Breast epithelium (tissue), 4 donors: ENCODE measurements around the gene TERF2IP. TPM values are rescaled to one million over a fixed set of nuclear protein-coding genes. Genes with fewer than 3 reads are reported as not detected.

Experiments used
- DNase-seq, 2 donors: peaks; one replicate each; pipeline ENCODE4 v3.0.0-alpha.2; 2019; ENCODE audit warnings: low spot score in 2 of 2
- H3K27ac ChIP-seq, 2 donors: fragments of 200-600 bp; sonication (generic) in 1 of 2; one replicate each; pipeline ENCODE4 v1.5.1; 2016 to 2019; ENCODE audit warnings: mild to moderate bottlenecking in 1 of 2
- H3K27me3 ChIP-seq, 2 donors: fragments of 200-600 bp; sonication (generic) in 1 of 2; one replicate each; pipeline versions ENCODE4 v1.5.1 to v1.6.0; 2017 to 2019; ENCODE audit warnings: control low read depth in 1 of 2, mild to moderate bottlenecking in 1 of 2
- H3K36me3 ChIP-seq: fragments of 200-600 bp; one replicate; pipeline ENCODE4 v1.5.1; 2019
- H3K4me1 ChIP-seq, 2 donors: fragments of 200-600 bp; sonication (generic); one replicate each; pipeline ENCODE4 v1.5.1; 2016 to 2019; ENCODE audit warnings: control low read depth in 1 of 2
- H3K4me3 ChIP-seq, 3 donors: fragments of 200-600 bp; sonication (generic); 1 replicate in 2 of 3; 2 replicates in 1 of 3; pipeline ENCODE4 v1.5.1; 2016 to 2019; ENCODE audit warnings: mild to moderate bottlenecking in 3 of 3, moderate library complexity in 2 of 3
- H3K9me3 ChIP-seq, 2 donors: fragments of 200-600 bp; sonication (generic) in 1 of 2; one replicate each; pipeline ENCODE4 v1.5.1; 2016 to 2019; ENCODE audit warnings: control low read depth in 1 of 2
- POLR2A ChIP-seq: fragments of 450-650 bp; IDR thresholded peaks from one replicate; pipeline ENCODE4 v1.6.1; 2016; ENCODE audit warnings: antibody characterized with exemption, mild to moderate bottlenecking, moderate library complexity
- POLR2AphosphoS5 ChIP-seq, 3 donors: sonication (generic); formaldehyde crosslinking; IDR thresholded peaks; one replicate each; pipeline ENCODE4 v1.6.1; 2017; ENCODE audit warnings: antibody characterized with exemption in 3 of 3
- intact Hi-C: fragments of 100-400 bp; cut with DNase I; formaldehyde crosslinking; loops from one replicate; pipeline ENCODE4 v1.15.1; 2023; ENCODE audit warnings: low total_unique reads
- total RNA-seq, 3 donors: library from RNA; depleted of rRNA; stranded (reverse); fragments of >200 nt; gene quantifications; one replicate each; pipeline ENCODE4 v1.1.0, GENCODE V29; 2016
- TF ChIP-seq, protein P1 (sequence below), 3 donors: fragments of 450-650 bp; IDR thresholded peaks; one replicate each; pipeline ENCODE4 v1.5.1; 2016 to 2017; ENCODE audit warnings: antibody characterized with exemption in 3 of 3, mild to moderate bottlenecking in 3 of 3, moderate library complexity in 3 of 3

The TERF2IP gene
- total RNA-seq, 3 donors from 2014 or later: 68.2 to 79.0 (median 76.0) TPM

DNA sequence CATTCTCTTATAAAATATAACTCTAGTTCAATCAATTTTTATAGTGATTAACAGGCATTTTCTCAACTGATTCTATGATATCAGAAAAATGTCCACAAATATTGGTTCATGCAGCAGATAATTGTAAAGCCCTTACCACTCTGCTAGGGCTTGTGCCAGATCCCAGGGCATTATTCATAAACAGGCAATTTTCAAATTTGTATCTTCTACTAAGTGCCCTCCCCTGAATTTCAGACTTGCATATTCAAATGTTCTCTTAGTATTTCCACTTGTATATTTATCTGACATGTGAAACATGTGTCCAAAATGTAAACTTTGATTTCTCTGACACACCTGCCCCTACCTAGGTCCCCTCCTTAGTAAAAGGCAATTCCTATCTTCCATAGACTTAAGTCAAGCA lies 19.9 kb downstream of the TERF2IP start:
- DNase-seq: no peak
- TF ChIP-seq POLR2A (no peak), POLR2AphosphoS5 (IDR thresholded peaks at IDR 0.05) (no peak)
- TF ChIP-seq, protein P1, sequence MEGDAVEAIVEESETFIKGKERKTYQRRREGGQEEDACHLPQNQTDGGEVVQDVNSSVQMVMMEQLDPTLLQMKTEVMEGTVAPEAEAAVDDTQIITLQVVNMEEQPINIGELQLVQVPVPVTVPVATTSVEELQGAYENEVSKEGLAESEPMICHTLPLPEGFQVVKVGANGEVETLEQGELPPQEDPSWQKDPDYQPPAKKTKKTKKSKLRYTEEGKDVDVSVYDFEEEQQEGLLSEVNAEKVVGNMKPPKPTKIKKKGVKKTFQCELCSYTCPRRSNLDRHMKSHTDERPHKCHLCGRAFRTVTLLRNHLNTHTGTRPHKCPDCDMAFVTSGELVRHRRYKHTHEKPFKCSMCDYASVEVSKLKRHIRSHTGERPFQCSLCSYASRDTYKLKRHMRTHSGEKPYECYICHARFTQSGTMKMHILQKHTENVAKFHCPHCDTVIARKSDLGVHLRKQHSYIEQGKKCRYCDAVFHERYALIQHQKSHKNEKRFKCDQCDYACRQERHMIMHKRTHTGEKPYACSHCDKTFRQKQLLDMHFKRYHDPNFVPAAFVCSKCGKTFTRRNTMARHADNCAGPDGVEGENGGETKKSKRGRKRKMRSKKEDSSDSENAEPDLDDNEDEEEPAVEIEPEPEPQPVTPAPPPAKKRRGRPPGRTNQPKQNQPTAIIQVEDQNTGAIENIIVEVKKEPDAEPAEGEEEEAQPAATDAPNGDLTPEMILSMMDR (IDR thresholded peaks at IDR 0.05): no peak
- intact Hi-C loops: no loop called here
- Histone ChIP-seq H3K36me3 (no peaks in the 10 kb centered on the region), H3K27me3 (no peaks in the 10 kb centered on the region), H3K4me3 (no peak overlapping the region), H3K9me3 (no peaks in the 10 kb centered on the region), H3K4me1 (no peaks in the 10 kb centered on the region), H3K27ac (no peak overlapping the region)

DNA sequence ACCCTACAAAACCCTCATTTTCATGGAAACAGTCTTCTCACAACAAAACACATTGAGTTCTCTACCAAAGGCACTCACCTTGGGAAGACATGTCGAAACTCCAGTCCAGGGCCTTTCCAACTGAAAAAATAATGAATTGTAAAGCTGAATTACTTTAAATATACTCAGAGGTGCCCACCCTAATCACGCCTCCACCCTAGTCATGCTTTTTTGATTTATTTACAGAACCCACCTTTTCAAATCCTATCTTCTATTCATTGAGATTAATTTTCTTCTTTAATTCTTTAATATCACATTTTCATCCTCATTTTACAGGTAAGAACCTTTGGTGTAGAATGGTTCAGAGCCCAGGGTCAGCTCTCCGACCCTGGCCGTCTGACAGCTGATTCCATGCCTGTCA lies 29.3 kb downstream of the TERF2IP start, which contains the start of gene CPHXL2:
Gene CPHXL2 (minus strand): TSS at position 101 of the 400 bp plus-strand sequence. CDS start 10 bp downstream, at position 91.
- Histone ChIP-seq H3K27me3 (no peaks in the 10 kb centered on the region), H3K4me1 (no peaks in the 10 kb centered on the region), H3K27ac (no peak within 1 kb of the TSS), H3K9me3 (no peaks in the 10 kb centered on the region), H3K36me3 (no peaks in the 10 kb centered on the region), H3K4me3 (no peak within 1 kb of the TSS)
- DNase-seq: no peak
- TF ChIP-seq POLR2AphosphoS5 (IDR thresholded peaks at IDR 0.05) (no peak), POLR2A (no peak)
- TF ChIP-seq, protein P1 (IDR thresholded peaks at IDR 0.05): no peak
- intact Hi-C loops: no loop called here

DNA sequence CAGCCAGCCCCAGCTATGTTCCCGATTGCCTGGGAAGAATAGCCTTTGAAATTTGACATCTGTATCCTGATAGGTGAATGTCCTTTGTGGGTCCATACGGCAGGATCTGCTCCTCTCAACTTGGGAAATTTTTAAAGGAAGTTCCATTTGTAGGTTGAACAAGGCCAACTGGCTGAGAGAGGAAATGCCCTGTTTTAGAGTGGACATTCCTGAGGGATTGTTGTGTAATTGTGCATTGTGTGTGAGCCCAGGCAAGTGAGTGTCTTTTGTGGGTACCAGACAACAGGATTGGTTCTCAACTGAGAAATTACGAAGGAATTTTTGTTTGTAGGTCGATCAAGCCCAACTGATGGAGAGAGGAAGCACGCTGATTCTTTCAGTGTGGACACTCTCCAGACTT lies 31.8 kb downstream of the TERF2IP start:
- intact Hi-C loops: no loop called here
- Histone ChIP-seq H3K27me3 (no peaks in the 10 kb centered on the region), H3K36me3 (no peaks in the 10 kb centered on the region), H3K4me1 (no peaks in the 10 kb centered on the region), H3K9me3 (no peaks in the 10 kb centered on the region), H3K27ac (no peak overlapping the region), H3K4me3 (no peak overlapping the region)
- TF ChIP-seq POLR2A: no peak
- TF ChIP-seq POLR2AphosphoS5 (IDR thresholded peaks at IDR 0.05): no peak
- TF ChIP-seq, protein P1 (IDR thresholded peaks at IDR 0.05): no peak
- DNase-seq: no peak

DNA sequence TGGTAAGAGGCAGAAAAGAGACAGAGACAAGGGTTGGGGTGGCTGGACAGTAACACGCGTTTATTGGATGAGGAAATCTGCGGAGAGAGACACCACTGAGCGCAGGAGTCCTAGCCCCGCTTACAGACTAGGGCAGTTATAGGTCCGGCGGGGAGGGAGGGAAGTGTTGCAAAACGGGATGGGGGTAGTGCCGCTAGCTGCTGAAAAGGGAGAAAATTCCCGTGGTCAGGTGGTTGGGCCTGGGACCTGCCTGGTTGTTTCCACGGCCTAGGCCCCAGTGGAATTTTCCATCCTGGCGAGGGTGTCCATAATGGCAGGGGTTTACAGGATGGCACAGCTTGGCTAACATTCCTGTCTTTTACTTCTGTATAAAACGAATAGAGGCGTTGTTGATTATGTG lies 34.7 kb downstream of the TERF2IP start:
- no peak for DNase-seq
- Histone ChIP-seq H3K27ac (no peak overlapping the region), H3K4me1 (no peaks in the 10 kb centered on the region), H3K9me3 (no peaks in the 10 kb centered on the region), H3K27me3 (no peaks in the 10 kb centered on the region), H3K4me3 (no peak overlapping the region), H3K36me3 (no peaks in the 10 kb centered on the region)
- intact Hi-C loops: no loop called here
- TF ChIP-seq POLR2AphosphoS5 (IDR thresholded peaks at IDR 0.05): no peak
- no peak for TF ChIP-seq POLR2A
- TF ChIP-seq, protein P1 (IDR thresholded peaks at IDR 0.05): no peak

DNA sequence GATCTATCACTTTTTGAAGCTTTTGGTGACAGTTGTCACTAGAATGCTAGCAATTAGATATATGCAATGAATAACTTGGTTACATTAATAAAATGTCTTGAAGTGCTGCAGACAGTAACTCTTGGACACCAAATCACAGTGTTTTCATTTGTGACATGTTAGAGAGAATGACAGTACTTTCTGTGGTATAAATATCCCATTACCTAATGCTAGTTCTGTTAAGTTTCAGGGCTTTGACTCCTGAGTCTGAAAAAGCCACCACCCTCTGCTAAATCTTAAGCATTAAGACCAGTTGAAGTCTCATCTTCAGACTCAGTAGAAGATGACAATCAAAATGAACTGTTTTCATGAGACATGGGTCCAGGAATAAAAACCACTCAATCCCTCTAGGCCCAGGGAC lies 39.8 kb downstream of the TERF2IP start:
- Histone ChIP-seq H3K9me3 (no peaks in the 10 kb centered on the region), H3K27me3 (no peaks in the 10 kb centered on the region), H3K4me3 (no peak overlapping the region), H3K36me3 (no peaks in the 10 kb centered on the region), H3K4me1 (no peaks in the 10 kb centered on the region), H3K27ac (no peak overlapping the region)
- DNase-seq: no peak
- intact Hi-C loops: no loop called here
- TF ChIP-seq POLR2A (no peak), POLR2AphosphoS5 (IDR thresholded peaks at IDR 0.05) (no peak)
- TF ChIP-seq, protein P1 (IDR thresholded peaks at IDR 0.05): no peak
